Glomerular endothelial cell (primary cell): ENCODE measurements around the gene TRMT2B. TPM values are rescaled to one million over a fixed set of nuclear protein-coding genes. Genes with fewer than 3 reads are reported as not detected.
"Not testable (repeated sequence)": the region's sequence is repeated elsewhere in the genome, so short reads cannot be mapped to it uniquely, and the experiment has no call there.

Experiments
- DNase-seq: peaks from one replicate; pipeline ENCODE4 v3.0.0-alpha.2; 2011; ENCODE audit warnings: low read depth, low spot score; ENCODE audit errors: extremely low read depth
- total RNA-seq: library from RNA; depleted of rRNA; stranded (reverse); fragments of >200 nt; gene quantifications from 2 replicates; pipeline ENCODE4 v1.2.3, GENCODE V29; 2015

TRMT2B gene, protein sequence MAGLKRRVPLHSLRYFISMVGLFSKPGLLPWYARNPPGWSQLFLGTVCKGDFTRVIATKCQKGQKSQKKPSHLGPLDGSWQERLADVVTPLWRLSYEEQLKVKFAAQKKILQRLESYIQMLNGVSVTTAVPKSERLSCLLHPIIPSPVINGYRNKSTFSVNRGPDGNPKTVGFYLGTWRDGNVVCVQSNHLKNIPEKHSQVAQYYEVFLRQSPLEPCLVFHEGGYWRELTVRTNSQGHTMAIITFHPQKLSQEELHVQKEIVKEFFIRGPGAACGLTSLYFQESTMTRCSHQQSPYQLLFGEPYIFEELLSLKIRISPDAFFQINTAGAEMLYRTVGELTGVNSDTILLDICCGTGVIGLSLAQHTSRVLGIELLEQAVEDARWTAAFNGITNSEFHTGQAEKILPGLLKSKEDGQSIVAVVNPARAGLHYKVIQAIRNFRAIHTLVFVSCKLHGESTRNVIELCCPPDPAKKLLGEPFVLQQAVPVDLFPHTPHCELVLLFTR
- 9.5 and 17.6 TPM in 2 replicates for total RNA-seq

GRCh38 chrX:101051549-101052302, at the start of gene TRMT2B:
Gene TRMT2B, minus strand, starts transcription at chrX:101052111. Its CDS starts 9,822 bp downstream, at chrX:101042289.
- peak; percentile 27 for DNase-seq

- peak; percentile 45 for DNase-seq
These were observed 45.9 kb upstream of the TRMT2B start, which contains the start of gene CENPI for GRCh38 chrX:101097546-101098453. Gene CENPI, plus strand, starts transcription at chrX:101098204. Its CDS starts 2,867 bp downstream, at chrX:101101071.

- DNase-seq = no peak
These were observed 39.9 kb upstream of the TRMT2B start for GRCh38 chrX:101091817-101092216.

DNA sequence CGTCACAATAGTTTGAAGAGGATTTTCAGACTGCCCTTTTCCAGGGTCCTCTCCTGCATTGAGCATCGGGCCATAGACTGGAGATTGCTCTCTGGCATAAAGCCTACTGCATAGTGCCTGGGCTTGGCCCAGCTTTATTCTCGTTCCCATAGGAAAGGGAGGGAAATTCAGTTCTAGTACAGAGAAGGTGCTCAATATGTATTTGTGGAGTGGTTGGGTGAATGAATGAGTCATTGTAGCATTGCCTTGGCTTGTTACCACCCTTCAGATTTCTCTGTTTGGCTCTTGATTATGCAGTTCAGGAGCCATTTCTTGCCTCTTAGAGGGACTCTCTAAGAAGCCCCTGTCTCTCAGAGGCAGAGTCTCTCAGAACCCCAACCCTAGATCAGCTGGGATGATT, 29.3 kb upstream of the TRMT2B start:
- DNase-seq = no peak

GRCh38 chrX:101080326-101081124, 28.6 kb upstream of the TRMT2B start:
- DNase-seq = no peak

DNA sequence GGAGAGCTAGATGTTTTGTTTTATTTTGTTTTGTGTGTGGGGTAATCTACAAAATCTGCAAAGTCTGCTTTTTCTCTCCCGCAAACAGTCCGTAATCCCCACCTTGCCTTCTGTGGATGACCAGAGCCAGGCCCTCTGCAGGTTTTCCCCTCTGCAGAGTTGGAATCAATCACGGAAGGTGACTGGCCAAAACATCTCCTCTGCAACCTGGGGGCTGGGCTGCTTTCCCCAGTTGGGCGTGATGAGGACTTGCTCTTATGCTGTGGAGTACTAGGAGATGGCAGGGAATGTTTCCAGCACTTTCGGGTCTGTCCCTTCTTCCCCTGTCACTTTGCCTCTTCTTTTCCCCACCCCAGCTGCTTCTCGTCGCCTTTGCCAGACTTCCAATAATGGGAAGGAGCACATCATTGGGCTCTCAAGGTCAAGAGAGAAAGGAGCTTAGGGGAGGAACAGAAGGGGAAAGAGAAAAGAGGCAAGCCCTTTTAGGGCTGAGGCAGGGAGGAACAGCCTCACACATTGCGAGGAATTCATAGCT, 27.9 kb upstream of the TRMT2B start:
- DNase-seq = no peak

- DNase-seq = no peak
These were observed 27.0 kb upstream of the TRMT2B start, which contains the start of gene TMEM35A for GRCh38 chrX:101078716-101079598. Gene TMEM35A, plus strand, starts transcription at chrX:101078879. Its CDS starts 124 bp downstream, at chrX:101079003.

DNA sequence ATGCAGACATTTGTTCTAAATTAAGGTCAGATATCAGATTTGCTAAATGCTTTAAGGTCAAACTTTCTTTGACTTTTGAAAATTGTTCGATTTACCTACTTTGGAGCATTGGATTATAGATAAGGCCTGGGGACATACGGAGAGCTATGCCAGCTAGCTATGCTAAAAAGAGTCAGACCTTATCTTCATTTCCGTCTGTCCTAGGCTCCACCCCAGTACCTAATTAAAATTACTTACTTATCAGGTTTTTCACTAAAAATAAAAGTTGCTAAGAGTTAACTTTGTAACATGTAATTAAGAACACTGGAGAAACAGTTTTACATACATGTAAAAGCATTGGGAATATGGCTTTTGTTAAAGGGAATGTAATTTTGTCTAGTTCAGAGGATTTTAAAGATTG, 19.7 kb upstream of the TRMT2B start:
- no peak for DNase-seq

- DNase-seq = no peak
These were observed 10.3 kb upstream of the TRMT2B start for GRCh38 chrX:101062176-101062575.

- DNase-seq = peak; percentile 71
These were observed 5.3 kb upstream of the TRMT2B start for GRCh38 chrX:101057093-101057714.

GRCh38 chrX:101056551-101056950, 4.6 kb upstream of the TRMT2B start:
- not testable (repeated sequence) for DNase-seq

GRCh38 chrX:101051153-101051548, 760 bp downstream of the TRMT2B start:
- DNase-seq = no peak

DNA sequence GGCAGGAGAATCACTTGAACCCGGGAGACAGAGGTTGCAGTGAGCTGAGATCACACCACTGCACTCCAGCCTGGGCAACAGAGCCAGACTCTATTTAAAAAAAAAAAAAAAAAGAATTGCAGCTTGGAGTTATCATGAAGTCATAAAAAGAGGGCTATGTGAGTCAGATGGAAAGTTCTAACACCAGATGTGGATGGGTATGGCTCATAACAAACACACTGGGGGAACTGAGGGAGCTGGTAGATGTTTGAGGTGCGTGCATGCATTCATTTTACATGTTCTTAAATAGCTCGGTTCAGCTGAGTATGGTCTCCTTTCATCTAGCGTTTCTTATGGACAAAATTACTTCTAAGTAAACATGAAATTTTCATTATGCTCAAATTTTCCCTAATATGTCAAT, 11.7 kb downstream of the TRMT2B start:
- DNase-seq = no peak

DNA sequence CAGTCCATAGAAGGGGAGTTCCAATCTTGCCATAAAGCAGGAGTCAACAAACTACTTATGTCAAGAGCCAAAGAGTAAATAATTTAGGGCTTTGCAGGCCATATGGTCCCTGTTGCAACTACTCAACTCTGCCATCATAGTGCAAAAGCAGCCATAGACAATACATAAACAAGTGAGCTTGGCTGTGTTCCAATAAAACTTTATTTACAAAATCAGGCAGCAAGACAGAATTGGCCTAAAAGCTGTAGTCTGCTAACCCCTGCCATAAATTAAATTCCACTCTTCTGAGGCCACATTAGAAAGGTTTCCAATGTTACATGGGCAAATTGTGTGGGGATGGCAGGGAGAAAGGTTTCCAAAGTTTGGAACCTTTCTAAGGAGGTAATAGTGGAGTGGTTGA, 14.7 kb downstream of the TRMT2B start:
- no peak for DNase-seq

- DNase-seq = no peak
These were observed 22.2 kb downstream of the TRMT2B start for GRCh38 chrX:101029665-101030064.

DNA sequence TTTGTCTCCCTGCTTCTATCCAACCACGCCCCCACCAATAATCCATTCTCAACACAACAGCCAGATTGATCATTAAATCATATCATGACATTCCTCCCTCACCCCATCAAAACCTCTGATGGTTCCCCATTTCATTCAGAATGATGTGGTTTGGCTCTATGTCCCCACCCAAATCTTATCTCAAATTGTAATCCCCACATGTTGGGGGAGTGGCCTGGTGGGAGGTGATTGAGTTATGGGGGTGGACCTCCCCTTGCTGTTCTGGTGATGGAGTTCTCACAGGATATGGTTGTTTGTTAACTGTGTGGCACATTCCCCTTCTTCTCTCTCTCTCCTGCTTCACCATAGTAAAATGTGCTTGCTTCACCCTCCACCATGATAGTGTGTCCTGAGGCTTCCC, 23.3 kb downstream of the TRMT2B start:
- DNase-seq = no peak

GRCh38 chrX:101025126-101025525, 26.8 kb downstream of the TRMT2B start:
- DNase-seq = peak; percentile 1

DNA sequence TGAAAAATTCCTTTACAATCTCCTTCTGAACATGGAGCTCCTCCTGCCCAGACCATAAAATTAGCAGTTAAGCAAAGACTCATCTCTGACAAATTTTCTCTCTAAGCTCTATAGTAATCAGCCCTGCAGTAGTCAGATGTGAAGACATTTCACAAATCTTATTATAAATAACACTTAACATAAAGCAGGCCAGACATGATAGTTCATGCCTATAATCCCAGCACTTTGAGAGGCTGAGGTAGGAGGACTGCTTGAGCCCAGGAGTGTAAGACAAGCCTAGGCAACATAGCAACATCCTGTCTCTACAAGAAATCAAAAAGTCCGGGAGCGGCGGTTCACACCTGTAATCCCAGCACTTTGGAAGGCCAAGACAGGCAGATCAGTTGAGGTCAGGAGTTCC, 29.9 kb downstream of the TRMT2B start:
- DNase-seq = no peak
